HepG2 (cell line): ENCODE measurements around the gene FSTL1. TPM values are rescaled to one million over a fixed set of nuclear protein-coding genes. Genes with fewer than 3 reads are reported as not detected.

Experiments
- ATAC-seq: fragments of 200-7000 bp; cut with Tn5 transposase; 3 replicates; pipeline ENCODE4 v1.9.1; 2020; ENCODE audit warnings: mild to moderate bottlenecking, moderate library complexity
- BruUV-seq: library from RNA; stranded (reverse); fragments of 400-500 nt; replicated peaks from 2 replicates; lab custom pipeline; 2021; lab: Mats Ljungman, UMichigan
- CTCF ChIA-PET: fragments of 300-600 bp; formaldehyde crosslinking; extraction: SDS; loops from one replicate; lab custom pipeline; 2021; ENCODE audit warnings: low total read pairs, inconsistent platforms, low intra/inter-chr PET ratio; lab: Yijun Ruan, JAX
- POLR2A ChIA-PET: fragments of 350-600 bp; sonication (Branson Sonifier 250); formaldehyde crosslinking; loops from one replicate; lab custom pipeline; 2020; ENCODE audit warnings: antibody characterized with exemption, inconsistent platforms; lab: Yijun Ruan, JAX
- DNase-seq: peaks from one replicate; pipeline ENCODE4 v3.0.0-alpha.2; 2015; ENCODE audit warnings: low spot score
- FAIRE-seq: peaks from 3 replicates; lab custom pipeline; 2011; peaks lifted over from hg19 to GRCh38; lab: Jason Lieb, UNC
- H2AFZ ChIP-seq: one replicate; pipeline ENCODE4 v1.6.1; 2011; ENCODE audit warnings: low read length, inconsistent platforms
- H3K27ac ChIP-seq: fragments of 300-600 bp; 3 replicates; pipeline ENCODE4 v1.8.0; 2011; ENCODE audit warnings: mixed run types, mild to moderate bottlenecking, mixed read lengths, low read length, inconsistent platforms; ENCODE audit not compliant: insufficient read depth; ENCODE audit errors: extremely low read length
- H3K27me3 ChIP-seq, 2 experiments: fragments of 200-600 bp in 1 of 2; 2 replicates in 1 of 2; 3 replicates in 1 of 2; pipeline versions ENCODE4 v1.6.0 to v1.8.0; 2011; ENCODE audit warnings: low read length in 2 of 2, mild to moderate bottlenecking in 2 of 2, moderate library complexity in 2 of 2, inconsistent platforms in 1 of 2; ENCODE audit not compliant: insufficient read depth in 2 of 2, control insufficient read depth in 1 of 2
- H3K36me3 ChIP-seq, 2 experiments: fragments of 200-600 bp in 1 of 2; replicated peaks in 1 of 2; 2 replicates in 1 of 2; 3 replicates in 1 of 2; pipeline versions ENCODE4 v1.5.1 to v1.8.0; 2011; ENCODE audit warnings: low read length in 2 of 2, inconsistent platforms in 1 of 2; ENCODE audit not compliant: insufficient read depth in 2 of 2, control insufficient read depth in 1 of 2
- H3K4me1 ChIP-seq: 2 replicates; pipeline ENCODE4 v1.5.1; 2012; ENCODE audit warnings: low read length, inconsistent platforms; ENCODE audit not compliant: insufficient read depth
- H3K4me2 ChIP-seq: 2 replicates; pipeline ENCODE4 v1.6.0; 2011; ENCODE audit warnings: low read depth, low read length, inconsistent platforms
- H3K4me3 ChIP-seq, 3 experiments: fragments of 200-600 bp in 1 of 3; sonication (generic), shearing (Covaris generic) in 1 of 3; replicated peaks in 1 of 3; 2 replicates each; pipeline ENCODE4 v1.5.1; 2011 to 2016; ENCODE audit warnings: low read length in 3 of 3, inconsistent platforms in 2 of 3, low read depth in 2 of 3, mild to moderate bottlenecking in 2 of 3, control low read depth in 1 of 3, mixed read lengths in 1 of 3; ENCODE audit not compliant: insufficient read depth in 1 of 3
- H3K79me2 ChIP-seq: one replicate; pipeline ENCODE4 v1.6.1; 2011; ENCODE audit warnings: low read length, inconsistent platforms; ENCODE audit not compliant: insufficient read depth
- H3K9ac ChIP-seq: 2 replicates; pipeline ENCODE4 v1.6.0; 2011; ENCODE audit warnings: mild to moderate bottlenecking, low read depth, low read length, inconsistent platforms; ENCODE audit not compliant: insufficient read depth
- H3K9me3 ChIP-seq: 2 replicates; pipeline ENCODE4 v1.5.1; 2012; ENCODE audit warnings: mild to moderate bottlenecking, low read length
- H4K20me1 ChIP-seq: 2 replicates; pipeline ENCODE4 v1.6.0; 2011; ENCODE audit warnings: inconsistent platforms, mild to moderate bottlenecking, low read length, moderate library complexity; ENCODE audit not compliant: insufficient read depth
- CAMTA2 ChIP-seq: sonication (generic); formaldehyde crosslinking; IDR thresholded peaks from 2 replicates; pipeline ENCODE4 v1.4.0; 2020; ENCODE audit warnings: mild to moderate bottlenecking, missing genetic modification reagents, borderline replicate concordance
- HDAC1 ChIP-seq: sonication (generic); formaldehyde crosslinking; IDR thresholded peaks from 2 replicates; pipeline ENCODE4 v1.5.1; 2020; ENCODE audit warnings: mild to moderate bottlenecking, missing genetic modification reagents
- PAF1 ChIP-seq: IDR thresholded peaks from 2 replicates; pipeline ENCODE4 v1.6.1; 2016; ENCODE audit warnings: missing genetic modification reagents, missing compliant biosample characterization
- SUZ12 ChIP-seq: fragments of 150-350 bp; IDR thresholded peaks from 2 replicates; pipeline ENCODE4 v1.6.1; 2014; ENCODE audit warnings: low read depth, low read length
- TRIM24 ChIP-seq: sonication (generic); formaldehyde crosslinking; IDR thresholded peaks from 2 replicates; pipeline ENCODE4 v1.8.0; 2022; ENCODE audit warnings: mild to moderate bottlenecking, missing genetic modification reagents
- YEATS2 ChIP-seq: sonication (generic); formaldehyde crosslinking; IDR thresholded peaks from 2 replicates; pipeline ENCODE4 v1.4.0; 2020; ENCODE audit warnings: missing genetic modification reagents, borderline replicate concordance
- ZNF354B ChIP-seq: sonication (generic); formaldehyde crosslinking; IDR thresholded peaks from 2 replicates; pipeline ENCODE4 v1.8.0; 2022; ENCODE audit warnings: mild to moderate bottlenecking, missing genetic modification reagents
- ZNF737 ChIP-seq: sonication (generic); formaldehyde crosslinking; IDR thresholded peaks from 2 replicates; pipeline ENCODE4 v1.5.0; 2020; ENCODE audit warnings: missing genetic modification reagents, mild to moderate bottlenecking, borderline replicate concordance
- ZNF850 ChIP-seq: sonication (generic); formaldehyde crosslinking; conservative IDR thresholded peaks from 2 replicates; pipeline ENCODE4 v1.9.0; 2021; ENCODE audit warnings: mild to moderate bottlenecking, missing genetic modification reagents
- ZSCAN30 ChIP-seq: sonication (generic); formaldehyde crosslinking; IDR thresholded peaks from 2 replicates; pipeline ENCODE4 v1.5.0; 2020; ENCODE audit warnings: mild to moderate bottlenecking, missing genetic modification reagents
- WGBS: methylation state at CpG from one replicate; pipeline ENCODE4 v1.1.6; 2017; ENCODE audit warnings: low lambda C conversion rate; 5-methylcytosine and 5-hydroxymethylcytosine counted together
- in situ Hi-C: cut with HindIII; loops from 2 replicates; pipeline ENCODE4 v1.10.0; 2017; ENCODE audit warnings: low pct_unique_long_range_greater_than_20kb; ENCODE audit not compliant: extremely low pct_ligation_motif_present
- intact Hi-C: fragments of 100-400 bp; cut with micrococcal nuclease; formaldehyde crosslinking; loops from one replicate; pipeline ENCODE4 v1.10.0; 2022; ENCODE audit not compliant: unreplicated experiment
- polyA plus RNA-seq, 8 experiments: library from polyadenylated mRNA; depleted of rRNA in 3 of 8; stranded (reverse) in 7 of 8; unstranded in 1 of 8; fragments of >200 nt; fragmentation: Illumina TruSeq in 4 of 8; extraction: Trizol in 4 of 8; gene quantifications; 2 replicates each; pipeline versions ENCODE4 v1.2.1 to v1.2.3, GENCODE V29; 2011 to 2016; ENCODE audit warnings: low read depth in 4 of 8, missing spikeins in 1 of 8, mixed read lengths in 1 of 8; ENCODE audit not compliant: insufficient read depth in 1 of 8
- total RNA-seq, 5 experiments: library from RNA; depleted of rRNA; stranded (reverse); fragments of >200 nt; fragmentation: Illumina TruSeq; extraction: Trizol; gene quantifications; 2 replicates each; pipeline ENCODE4 v1.2.3, GENCODE V29; 2016; ENCODE audit warnings: low read depth in 1 of 5
- TF ChIP-seq, protein P1 (sequence below): sonication (generic); formaldehyde crosslinking; IDR thresholded peaks from 2 replicates; pipeline ENCODE4 v1.4.0; 2020; ENCODE audit warnings: missing genetic modification reagents
- TF ChIP-seq, protein P2 (sequence below): sonication (generic); formaldehyde crosslinking; IDR thresholded peaks from 2 replicates; pipeline ENCODE4 v1.8.0; 2023; ENCODE audit warnings: mild to moderate bottlenecking, missing genetic modification reagents

Gene FSTL1
- total and polyA plus RNA-seq, 2 of the 13 experiments (the other 11 are each of a cell fraction or from before 2014, with no cell fraction given), result 0.07 to 0.29 TPM

DNA sequence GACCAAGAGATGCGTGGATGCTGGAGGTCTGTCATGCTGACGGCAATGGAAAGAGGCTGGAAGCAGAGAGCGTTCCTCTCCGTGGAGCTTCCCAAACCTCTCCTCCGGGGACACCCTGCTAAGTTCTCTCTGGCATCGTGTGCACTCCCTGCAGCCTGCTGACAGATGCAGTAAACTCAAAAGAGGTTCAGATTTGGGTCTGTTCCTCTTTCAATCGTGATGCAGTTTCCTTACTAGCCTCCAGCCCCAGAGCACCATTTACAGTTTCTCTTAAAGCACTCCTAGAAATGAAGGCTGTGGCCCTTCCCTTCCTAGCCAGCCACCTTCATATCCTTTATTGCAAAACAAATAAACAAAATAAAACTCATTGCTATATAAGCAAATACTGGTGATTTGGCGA is 54.3 kb downstream of the FSTL1 start (continued):
- TF ChIP-seq ZNF850 (CRISPR knock-in tag) (no peak), SUZ12 (no peak), CAMTA2 (CRISPR knock-in tag) (no peak), PAF1 (CRISPR knock-in tag) (no peak)
- TF ChIP-seq, protein P1, sequence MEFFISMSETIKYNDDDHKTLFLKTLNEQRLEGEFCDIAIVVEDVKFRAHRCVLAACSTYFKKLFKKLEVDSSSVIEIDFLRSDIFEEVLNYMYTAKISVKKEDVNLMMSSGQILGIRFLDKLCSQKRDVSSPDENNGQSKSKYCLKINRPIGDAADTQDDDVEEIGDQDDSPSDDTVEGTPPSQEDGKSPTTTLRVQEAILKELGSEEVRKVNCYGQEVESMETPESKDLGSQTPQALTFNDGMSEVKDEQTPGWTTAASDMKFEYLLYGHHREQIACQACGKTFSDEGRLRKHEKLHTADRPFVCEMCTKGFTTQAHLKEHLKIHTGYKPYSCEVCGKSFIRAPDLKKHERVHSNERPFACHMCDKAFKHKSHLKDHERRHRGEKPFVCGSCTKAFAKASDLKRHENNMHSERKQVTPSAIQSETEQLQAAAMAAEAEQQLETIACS, result no peak

DNA sequence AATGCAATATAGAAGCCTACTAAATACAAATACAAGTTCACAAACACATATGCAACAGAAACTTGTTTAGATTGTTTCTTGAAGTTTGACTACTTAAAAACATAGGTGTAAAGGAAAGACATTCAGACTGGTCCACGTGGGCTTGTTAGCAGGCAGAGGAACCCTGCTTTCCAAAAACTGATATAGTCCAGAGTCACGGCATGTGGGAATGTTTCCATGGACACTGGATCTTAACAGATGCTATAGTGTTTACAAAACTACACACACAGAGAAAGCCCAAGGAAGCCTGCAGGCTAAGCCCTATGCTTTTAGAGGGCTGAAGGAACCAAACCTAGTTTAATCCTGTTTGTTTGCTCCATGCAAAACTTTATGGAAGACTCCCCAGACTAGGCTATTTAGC is 56.4 kb downstream of the FSTL1 start:
- ATAC-seq (no peak), DNase-seq (no peak), FAIRE-seq (no peak)
- H3K36me3 ChIP-seq, result no peaks in the 10 kb centered on the region
- no TSS peak for BruUV-seq
- no peaks in the 10 kb centered on the region for H3K79me2 ChIP-seq
- H3K27me3 ChIP-seq, result peaks cover 0 to 11% of the 10 kb centered on the region in 2 experiments; a peak in 2 of 5 replicates
- H3K4me3 ChIP-seq, result no peak overlapping the region
- H4K20me1 ChIP-seq, result no peaks in the 10 kb centered on the region
- 3% methylated on average over 2 of the region's 2 CpGs for WGBS
- CTCF ChIA-PET, result no interaction called here
- intact Hi-C loops, result no loop called here
- TF ChIP-seq ZSCAN30 (no peak), ZNF354B (CRISPR knock-in tag) (no peak), HDAC1 (no peak), ZNF737 (no peak), TRIM24 (CRISPR knock-in tag) (no peak), YEATS2 (CRISPR knock-in tag) (no peak)
- TF ChIP-seq, protein P2, sequence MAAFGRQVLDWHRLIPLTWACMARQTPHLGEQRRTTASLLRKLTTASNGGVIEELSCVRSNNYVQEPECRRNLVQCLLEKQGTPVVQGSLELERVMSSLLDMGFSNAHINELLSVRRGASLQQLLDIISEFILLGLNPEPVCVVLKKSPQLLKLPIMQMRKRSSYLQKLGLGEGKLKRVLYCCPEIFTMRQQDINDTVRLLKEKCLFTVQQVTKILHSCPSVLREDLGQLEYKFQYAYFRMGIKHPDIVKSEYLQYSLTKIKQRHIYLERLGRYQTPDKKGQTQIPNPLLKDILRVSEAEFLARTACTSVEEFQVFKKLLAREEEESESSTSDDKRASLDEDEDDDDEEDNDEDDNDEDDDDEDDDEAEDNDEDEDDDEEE, result no peak
- TF ChIP-seq, all 625 proteins: peak for 0
- Histone ChIP-seq H3K9ac (no peak overlapping the region), H3K4me1 (no peaks in the 10 kb centered on the region), H3K4me2 (no peak overlapping the region), H3K27ac (no peak overlapping the region), H2AFZ (no peak overlapping the region), H3K9me3 (no peaks in the 10 kb centered on the region)
- POLR2A ChIA-PET, result no interaction called here
- in situ Hi-C loops, result no loop called here
